Ishikawa (cell line): ENCODE results near the gene COX5B.

ENCODE experiments used
- CEBPB ChIP-seq: IDR thresholded peaks from 2 replicates; pipeline ENCODE4 v1.6.1; 2012
- CREB1 ChIP-seq: IDR thresholded peaks from 2 replicates; pipeline ENCODE4 v1.6.1; 2012; ENCODE audit warnings: low read depth
- EGR1 ChIP-seq: IDR thresholded peaks from 2 replicates; pipeline ENCODE4 v1.6.1; 2012
- EP300 ChIP-seq: IDR thresholded peaks from 2 replicates; pipeline ENCODE4 v1.6.1; 2012; ENCODE audit warnings: borderline replicate concordance
- FOXM1 ChIP-seq: IDR thresholded peaks from 2 replicates; pipeline ENCODE4 v1.6.1; 2012; ENCODE audit warnings: low read depth, borderline replicate concordance
- NFIC ChIP-seq: IDR thresholded peaks from 2 replicates; pipeline ENCODE4 v1.6.1; 2012
- RAD21 ChIP-seq: IDR thresholded peaks from 2 replicates; pipeline ENCODE4 v1.6.1; 2012; ENCODE audit warnings: low read depth
- REST ChIP-seq: IDR thresholded peaks from 2 replicates; pipeline ENCODE4 v1.6.1; 2012; ENCODE audit warnings: low read depth, mild to moderate bottlenecking
- TAF1 ChIP-seq: IDR thresholded peaks from 2 replicates; pipeline ENCODE4 v1.6.1; 2012; ENCODE audit warnings: low read depth, mild to moderate bottlenecking
- TCF12 ChIP-seq: IDR thresholded peaks from 2 replicates; pipeline ENCODE4 v1.6.1; 2012; ENCODE audit warnings: low read depth
- TEAD4 ChIP-seq: IDR thresholded peaks from 2 replicates; pipeline ENCODE4 v1.6.1; 2012
- USF1 ChIP-seq: IDR thresholded peaks from 2 replicates; pipeline ENCODE4 v1.6.1; 2012
- YY1 ChIP-seq: IDR thresholded peaks from 2 replicates; pipeline ENCODE4 v1.6.1; 2012; ENCODE audit warnings: low read depth
- ZBTB7A ChIP-seq: IDR thresholded peaks from 2 replicates; pipeline ENCODE4 v1.6.1; 2012; ENCODE audit warnings: low read depth
- TF ChIP-seq, protein P1 (sequence below): IDR thresholded peaks from 2 replicates; pipeline ENCODE4 v1.6.1; 2012

Gene COX5B

GRCh38 chr2:97646977-97647376, 1.1 kb downstream of the COX5B start:
- TF ChIP-seq, protein P1, sequence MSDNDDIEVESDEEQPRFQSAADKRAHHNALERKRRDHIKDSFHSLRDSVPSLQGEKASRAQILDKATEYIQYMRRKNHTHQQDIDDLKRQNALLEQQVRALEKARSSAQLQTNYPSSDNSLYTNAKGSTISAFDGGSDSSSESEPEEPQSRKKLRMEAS = no peak
- TF ChIP-seq RAD21 (no peak), REST (no peak), ZBTB7A (no peak), USF1 (no peak), TAF1 (no peak), NFIC (no peak)

- no peak for TF ChIP-seq CREB1
- no peak for TF ChIP-seq RAD21
- TF ChIP-seq USF1 = no peak
- no peak for TF ChIP-seq NFIC
- TF ChIP-seq EGR1 = no peak
- no peak for TF ChIP-seq FOXM1
These were observed 5.3 kb downstream of the COX5B start for GRCh38 chr2:97651114-97651513.

DNA sequence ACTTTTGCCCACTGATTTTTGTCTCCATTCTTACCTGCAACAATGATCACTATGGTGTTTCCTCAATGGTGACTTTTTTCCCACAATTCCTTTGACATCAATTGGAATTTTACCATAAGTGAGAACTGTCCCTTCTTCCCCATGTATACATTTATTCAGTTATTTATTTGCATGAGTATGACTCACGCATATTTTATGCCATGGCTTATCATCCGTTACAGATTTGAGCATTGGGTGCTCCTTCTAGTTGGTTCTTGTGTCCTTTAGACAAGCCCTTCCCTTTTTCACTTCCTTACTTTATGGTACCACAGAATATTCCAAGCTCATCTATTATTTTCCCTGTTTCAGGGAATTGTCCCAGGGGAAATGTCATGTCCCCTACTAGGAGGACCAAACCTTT, 7.6 kb downstream of the COX5B start:
- TF ChIP-seq RAD21 (no peak), TEAD4 (no peak), TAF1 (no peak), NFIC (no peak), CEBPB (no peak), REST (no peak), EGR1 (no peak), TCF12 (no peak), EP300 (no peak), FOXM1 (no peak), YY1 (no peak), USF1 (no peak), CREB1 (no peak), ZBTB7A (no peak)
- TF ChIP-seq, protein P1 = no peak

- TF ChIP-seq CEBPB (no peak), YY1 (no peak), ZBTB7A (no peak), USF1 (no peak), TCF12 (no peak), FOXM1 (no peak), EP300 (no peak), TAF1 (no peak), NFIC (no peak), REST (no peak)
- TF ChIP-seq, protein P1 = no peak
These were observed 8.0 kb downstream of the COX5B start for GRCh38 chr2:97653874-97654273.
